Measurements from ENCODE around the gene KCNA3. TPM values are rescaled to one million over a fixed set of nuclear protein-coding genes. Genes with fewer than 3 reads are reported as not detected.

Gene KCNA3
- total RNA-seq, 1 donor from 2014 or later = 0.22 TPM

GRCh38 chr1:110684491-110684890, 9.8 kb upstream of the KCNA3 start:
- TF ChIP-seq CTCF (IDR thresholded peaks at IDR 0.05; ENCODE audit: borderline replicate concordance) = no peak
- H3K4me3 ChIP-seq = no peak overlapping the region
- DNase-seq = no peak
- H3K36me3 ChIP-seq = no peaks in the 10 kb centered on the region
- no peaks in the 10 kb centered on the region for H3K4me1 ChIP-seq
- intact Hi-C loops (cut with micrococcal nuclease) = no loop called here
- H3K27ac ChIP-seq (replicated peaks) = no peak overlapping the region
- no peaks in the 10 kb centered on the region for H3K9me3 ChIP-seq (replicated peaks)
- H3K27me3 ChIP-seq (ENCODE audit: low read depth) = peaks cover 67% of the 10 kb centered on the region

- intact Hi-C loops (cut with micrococcal nuclease) = no loop called here
- H3K36me3 ChIP-seq = no peaks in the 10 kb centered on the region
- H3K4me1 ChIP-seq = no peaks in the 10 kb centered on the region
- TF ChIP-seq CTCF (IDR thresholded peaks at IDR 0.05; ENCODE audit: borderline replicate concordance) = no peak
- DNase-seq = no peak
- peaks cover 77% of the 10 kb centered on the region for H3K27me3 ChIP-seq (ENCODE audit: low read depth)
- no peak overlapping the region for H3K27ac ChIP-seq (replicated peaks)
- no peak overlapping the region for H3K4me3 ChIP-seq
- no peaks in the 10 kb centered on the region for H3K9me3 ChIP-seq (replicated peaks)
Measured at GRCh38 chr1:110682898-110683297, 8.2 kb upstream of the KCNA3 start.

GRCh38 chr1:110680036-110680735, 5.4 kb upstream of the KCNA3 start:
- Histone ChIP-seq H3K27me3 (ENCODE audit: low read depth) (peaks cover 81% of the 10 kb centered on the region), H3K4me1 (peaks cover 5% of the 10 kb centered on the region), H3K36me3 (no peaks in the 10 kb centered on the region), H3K9me3 (replicated peaks) (no peaks in the 10 kb centered on the region), H3K4me3 (no peak overlapping the region), H3K27ac (replicated peaks) (no peak overlapping the region)
- no peak for TF ChIP-seq CTCF (IDR thresholded peaks at IDR 0.05; ENCODE audit: borderline replicate concordance)
- intact Hi-C loops (cut with micrococcal nuclease) = no loop called here
- no peak for DNase-seq

- no peak for DNase-seq
- Histone ChIP-seq H3K4me3 (no peak overlapping the region), H3K36me3 (no peaks in the 10 kb centered on the region), H3K4me1 (peaks cover 18% of the 10 kb centered on the region), H3K27me3 (ENCODE audit: low read depth) (peaks cover 84% of the 10 kb centered on the region), H3K27ac (replicated peaks) (no peak overlapping the region), H3K9me3 (replicated peaks) (no peaks in the 10 kb centered on the region)
- TF ChIP-seq CTCF (IDR thresholded peaks at IDR 0.05; ENCODE audit: borderline replicate concordance) = no peak
- intact Hi-C loops (cut with micrococcal nuclease) = no loop called here
Measured at GRCh38 chr1:110677526-110677925, 2.8 kb upstream of the KCNA3 start.

GRCh38 chr1:110676970-110677369, 2.2 kb upstream of the KCNA3 start:
- no peaks in the 10 kb centered on the region for H3K36me3 ChIP-seq
- DNase-seq = no peak
- peaks cover 89% of the 10 kb centered on the region for H3K27me3 ChIP-seq (ENCODE audit: low read depth)
- no peaks in the 10 kb centered on the region for H3K9me3 ChIP-seq (replicated peaks)
- peaks cover 18% of the 10 kb centered on the region for H3K4me1 ChIP-seq
- no peak overlapping the region for H3K27ac ChIP-seq (replicated peaks)
- TF ChIP-seq CTCF (IDR thresholded peaks at IDR 0.05; ENCODE audit: borderline replicate concordance) = no peak
- H3K4me3 ChIP-seq = no peak overlapping the region
- intact Hi-C loops (cut with micrococcal nuclease) = no loop called here
